Epithelial cell of esophagus (primary cell): ENCODE data around the gene TMEM238.
"Not testable (repeated sequence)": the region's sequence is repeated elsewhere in the genome, so short reads cannot be mapped to it uniquely, and the experiment has no call there.

ENCODE experiments used
- DNase-seq: peaks from one replicate; pipeline ENCODE4 v3.0.0; 2010; ENCODE audit warnings: low read depth
- H3K4me3 ChIP-seq: 2 replicates; pipeline ENCODE4 v1.5.1; 2011; ENCODE audit warnings: mild to moderate bottlenecking, low read length, control low read depth
- TF ChIP-seq, protein P1 (sequence below): IDR thresholded peaks from 2 replicates; pipeline ENCODE4 v1.5.1; 2011; ENCODE audit warnings: low read depth, mild to moderate bottlenecking, low read length, control low read depth, inconsistent platforms; ENCODE audit not compliant: insufficient read depth; ENCODE audit errors: missing control alignments

The TMEM238 gene

DNA sequence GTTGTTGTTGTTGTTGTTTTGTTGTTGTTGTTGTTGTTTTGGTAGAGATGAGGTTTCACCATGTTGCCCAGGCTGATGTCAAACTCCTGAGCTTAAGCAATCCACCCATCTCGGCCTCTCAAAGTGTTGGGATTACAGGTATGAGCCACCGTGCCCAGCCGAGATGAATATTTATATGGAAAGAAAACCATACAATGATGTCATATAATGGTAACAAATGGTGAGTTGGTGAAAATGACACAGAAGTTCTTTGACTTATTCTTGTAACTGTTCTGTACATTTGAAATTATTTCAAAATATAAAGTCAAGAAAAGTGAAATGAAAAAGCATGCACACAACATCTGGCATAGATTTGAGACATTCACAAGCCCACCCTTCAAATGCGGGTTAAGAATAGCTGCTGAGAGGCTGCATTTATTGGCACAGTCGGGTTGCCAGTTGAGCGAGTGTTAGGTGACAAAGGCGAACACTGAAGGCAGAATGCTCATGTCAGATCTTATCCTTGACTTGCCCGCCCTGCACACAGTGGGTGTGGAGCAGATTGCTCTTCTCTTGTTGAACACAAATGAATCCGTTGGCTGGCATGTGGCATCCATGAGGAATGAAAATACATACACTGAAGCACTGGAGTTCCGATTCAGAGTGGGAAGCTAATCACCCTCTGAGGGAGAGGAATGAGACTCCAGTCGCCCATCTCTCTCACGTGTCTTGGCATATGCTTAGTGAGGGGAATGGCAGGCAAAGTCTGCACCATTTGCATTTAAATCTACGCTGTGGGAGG, 39.3 kb upstream of the TMEM238 start:
- peak; percentile 32 for DNase-seq
- no peak overlapping the region for H3K4me3 ChIP-seq
- TF ChIP-seq, protein P1, sequence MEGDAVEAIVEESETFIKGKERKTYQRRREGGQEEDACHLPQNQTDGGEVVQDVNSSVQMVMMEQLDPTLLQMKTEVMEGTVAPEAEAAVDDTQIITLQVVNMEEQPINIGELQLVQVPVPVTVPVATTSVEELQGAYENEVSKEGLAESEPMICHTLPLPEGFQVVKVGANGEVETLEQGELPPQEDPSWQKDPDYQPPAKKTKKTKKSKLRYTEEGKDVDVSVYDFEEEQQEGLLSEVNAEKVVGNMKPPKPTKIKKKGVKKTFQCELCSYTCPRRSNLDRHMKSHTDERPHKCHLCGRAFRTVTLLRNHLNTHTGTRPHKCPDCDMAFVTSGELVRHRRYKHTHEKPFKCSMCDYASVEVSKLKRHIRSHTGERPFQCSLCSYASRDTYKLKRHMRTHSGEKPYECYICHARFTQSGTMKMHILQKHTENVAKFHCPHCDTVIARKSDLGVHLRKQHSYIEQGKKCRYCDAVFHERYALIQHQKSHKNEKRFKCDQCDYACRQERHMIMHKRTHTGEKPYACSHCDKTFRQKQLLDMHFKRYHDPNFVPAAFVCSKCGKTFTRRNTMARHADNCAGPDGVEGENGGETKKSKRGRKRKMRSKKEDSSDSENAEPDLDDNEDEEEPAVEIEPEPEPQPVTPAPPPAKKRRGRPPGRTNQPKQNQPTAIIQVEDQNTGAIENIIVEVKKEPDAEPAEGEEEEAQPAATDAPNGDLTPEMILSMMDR, result no peak

DNA sequence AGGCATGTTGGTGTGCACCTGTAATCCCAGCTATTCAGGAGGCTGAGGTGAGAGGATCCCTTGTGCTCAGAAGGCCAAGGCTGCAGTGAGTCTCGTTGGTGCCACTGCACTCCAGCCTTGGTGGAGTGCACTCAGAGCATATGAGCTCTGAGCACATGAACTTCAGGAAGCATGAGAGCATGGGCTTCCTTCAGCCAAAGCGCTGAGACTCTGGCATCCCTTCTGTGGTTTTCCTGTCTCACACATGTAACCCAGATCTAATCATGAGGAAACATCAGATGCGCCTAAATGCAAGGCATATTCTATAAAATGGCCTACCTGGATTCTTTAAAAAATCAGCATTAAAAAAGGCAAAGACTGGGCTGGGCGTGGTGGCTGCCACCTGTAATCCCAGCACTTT, 37.2 kb upstream of the TMEM238 start:
- not testable (repeated sequence) for DNase-seq, H3K4me3 ChIP-seq

DNA sequence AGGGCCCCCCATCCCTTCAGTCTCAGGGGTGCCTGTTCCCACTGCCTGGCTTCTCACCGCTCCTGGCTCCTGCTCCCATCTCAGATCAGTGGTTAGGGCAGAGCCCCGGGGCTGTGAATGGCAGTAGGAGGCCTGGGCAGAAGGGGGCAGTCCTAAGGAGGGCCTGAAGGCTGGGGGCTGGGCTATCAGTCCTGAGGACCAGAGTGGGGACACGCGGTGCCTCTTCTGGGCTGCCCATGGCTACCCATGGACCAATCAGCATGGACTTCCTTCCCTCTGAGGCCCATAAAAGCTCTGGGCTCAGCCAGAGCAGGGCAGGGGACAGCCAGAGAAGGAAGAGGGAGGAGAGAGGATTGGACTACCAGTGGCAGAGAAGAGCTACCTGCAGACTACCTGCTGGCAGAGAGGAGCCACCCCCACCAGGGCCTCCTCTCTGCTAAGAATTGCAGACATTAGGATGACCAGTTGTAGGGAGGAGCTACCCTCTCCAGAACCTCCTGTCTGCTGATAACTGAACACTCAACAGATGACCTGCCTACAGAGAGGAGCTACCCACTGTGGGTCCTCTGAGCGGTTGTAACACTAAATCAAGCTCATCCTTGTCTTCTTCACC, 35.6 kb upstream of the TMEM238 start:
- TF ChIP-seq, protein P1, result no peak
- no peak for DNase-seq
- H3K4me3 ChIP-seq, result no peak overlapping the region

DNA sequence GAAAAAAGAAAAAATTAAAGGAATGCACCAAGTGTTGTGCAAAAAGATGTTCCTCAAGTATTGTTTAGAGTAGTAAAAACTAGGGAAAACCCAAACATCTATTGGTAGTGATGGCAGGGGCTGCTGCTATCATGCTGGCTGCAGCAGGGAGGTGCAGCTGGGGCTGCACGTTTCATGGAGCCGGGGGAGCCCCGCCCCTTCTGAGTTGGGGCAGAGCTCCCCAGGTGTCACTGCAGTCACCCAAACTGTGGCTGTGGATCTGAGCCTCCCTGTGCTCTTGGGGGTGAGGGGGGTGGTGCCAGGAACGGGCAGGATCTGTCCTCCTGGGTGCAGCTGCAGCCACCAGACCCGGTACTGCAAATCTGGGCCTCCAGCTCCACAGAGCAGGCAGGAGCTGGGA, 35.0 kb upstream of the TMEM238 start:
- no peak for DNase-seq
- no peak overlapping the region for H3K4me3 ChIP-seq
- TF ChIP-seq, protein P1, result no peak

DNA sequence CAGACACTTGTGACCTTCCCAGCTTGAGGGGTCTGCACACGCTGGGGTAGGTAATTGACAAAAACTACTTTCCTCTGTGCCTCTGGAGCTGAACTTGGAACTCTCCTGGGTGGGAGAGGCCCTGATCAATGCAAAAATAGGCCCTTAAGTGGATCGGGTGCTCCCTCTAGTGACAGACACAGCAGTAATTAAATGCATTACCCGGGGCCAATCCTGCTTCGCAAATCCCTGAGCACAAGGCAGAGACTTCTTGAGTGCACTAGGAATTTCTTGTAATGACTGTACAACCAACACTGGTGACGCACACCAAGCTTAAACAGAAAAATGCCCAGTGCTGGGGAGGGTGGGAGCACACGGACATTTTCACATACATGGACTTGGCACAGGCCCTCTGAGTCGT, 34.1 kb upstream of the TMEM238 start:
- TF ChIP-seq, protein P1, result peak; percentile 65
- no peak overlapping the region for H3K4me3 ChIP-seq
- peak; percentile 86 for DNase-seq

DNA sequence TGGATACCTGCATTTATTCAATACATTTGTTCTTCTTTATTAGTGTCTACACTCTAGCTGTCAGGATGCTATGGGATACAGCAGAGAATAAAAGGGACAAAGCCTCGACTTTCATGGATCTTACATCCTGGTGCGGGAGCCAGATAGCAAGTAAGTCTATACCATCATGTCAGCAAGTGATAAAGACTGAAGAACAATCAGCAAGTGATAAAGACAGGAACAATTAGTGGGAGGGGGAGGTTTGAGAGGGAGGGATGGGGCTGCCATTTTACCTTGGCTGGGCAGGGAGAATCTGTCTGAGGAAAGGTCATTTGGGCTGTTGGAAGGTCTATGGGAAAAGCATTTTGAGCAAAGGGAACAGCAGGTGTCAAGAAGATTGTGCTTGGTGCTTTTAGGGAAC, 26.1 kb upstream of the TMEM238 start:
- DNase-seq, result no peak
- H3K4me3 ChIP-seq, result no peak overlapping the region
- TF ChIP-seq, protein P1, result no peak

DNA sequence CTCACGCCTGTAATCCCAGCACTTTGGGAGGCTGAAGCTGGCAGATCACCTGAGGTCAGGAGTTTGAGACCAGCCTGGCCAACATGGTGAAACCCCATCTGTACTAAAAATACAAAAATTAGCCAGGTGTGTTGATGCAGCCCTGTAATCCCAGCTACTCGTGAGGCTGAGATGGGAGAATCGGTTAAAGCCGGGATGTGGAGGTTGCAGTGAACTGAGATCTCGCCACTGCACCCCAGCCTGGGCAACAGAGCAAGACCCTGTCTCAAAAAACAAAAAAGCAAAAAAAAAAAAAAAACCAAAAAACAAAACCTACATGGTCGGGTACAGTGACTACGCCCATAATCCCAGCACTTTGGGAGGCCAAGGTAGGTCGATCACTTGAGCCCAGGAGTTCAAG, 25.1 kb upstream of the TMEM238 start:
- H3K4me3 ChIP-seq, DNase-seq: not testable (repeated sequence)

DNA sequence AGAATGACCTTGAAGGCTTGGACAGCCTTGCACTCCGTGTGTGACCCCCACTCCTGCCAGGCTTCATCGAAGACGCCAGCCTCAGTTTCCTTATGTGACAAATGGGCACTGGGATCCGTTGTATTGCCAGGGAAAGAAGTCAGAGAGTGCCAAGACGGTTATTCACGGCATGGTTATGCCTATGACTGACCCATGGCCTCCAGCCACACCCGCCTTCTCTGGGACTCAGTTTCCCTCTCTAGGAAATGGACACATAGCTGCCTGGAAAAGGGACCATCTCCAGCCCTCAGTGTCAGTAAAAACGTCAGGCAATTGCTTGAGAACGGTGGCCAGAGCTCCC, 24.4 kb upstream of the TMEM238 start:
- H3K4me3 ChIP-seq, result peak overlapping the region; percentile 53
- no peak for DNase-seq
- TF ChIP-seq, protein P1, result no peak
